ENCODE results near the gene PCNX2. TPM values are rescaled to one million over a fixed set of nuclear protein-coding genes. Genes with fewer than 3 reads are reported as not detected.

The PCNX2 gene
- total and polyA plus RNA-seq, 2 donors (not counting 1 experiment from before 2014, with no cell fraction given): 17.6 to 34.7 TPM

DNA sequence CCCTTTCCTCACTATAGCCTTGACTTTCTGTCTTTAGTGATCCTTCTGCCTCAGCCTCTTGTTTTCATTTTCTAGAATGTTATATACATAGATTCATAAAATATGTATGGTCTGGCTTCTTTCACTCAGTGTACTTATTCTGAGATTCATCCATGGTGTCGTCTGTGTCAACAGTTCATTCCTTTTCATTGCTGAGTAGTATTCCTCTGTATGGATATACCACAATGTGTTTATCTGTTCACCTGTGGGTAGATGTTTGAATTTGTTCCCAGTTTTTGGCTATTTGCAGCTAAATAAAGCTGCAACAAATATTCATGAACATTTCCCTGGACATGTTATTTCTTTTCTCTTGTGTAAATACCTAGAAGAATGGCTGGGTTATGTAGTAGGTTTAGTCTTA lies 131.8 kb downstream of the PCNX2 start:
- H4K20me1 ChIP-seq (ENCODE audit: control insufficient read depth, insufficient read depth, low read length, poor library complexity, severe bottlenecking): no peaks in the 10 kb centered on the region
- ATAC-seq (ENCODE audit: low read depth): no peak
- ChIA-PET CTCF (no interaction called here), POLR2A (no interaction called here)
- no peak overlapping the region for H3K27ac ChIP-seq (ENCODE audit: low read length in 2 of 2)
- H3K36me3 ChIP-seq (replicated peaks in 1 of 2; ENCODE audit: control extremely low read depth in 1 of 2, control insufficient read depth in 1 of 2, extremely low read depth in 1 of 2, insufficient read depth in 2 of 2, low read length in 1 of 2): no peaks in the 10 kb centered on the region
- Mint-ChIP-seq H3K27ac (no peak overlapping the region), H3K9me3 (ENCODE audit: insufficient read depth) (peaks cover 5% of the 10 kb centered on the region), H3K4me3 (no peak overlapping the region), H3K27me3 (no peaks in the 10 kb centered on the region), H3K4me1 (no peaks in the 10 kb centered on the region)
- no peak overlapping the region for H3K9ac ChIP-seq (ENCODE audit: low read length)
- peaks cover 0 to 8% (median 0%) of the 10 kb centered on the region in 3 donors for H3K9me3 ChIP-seq (ENCODE audit: control extremely low read depth in 1 of 3, control insufficient read depth in 2 of 3, insufficient read depth in 1 of 3, low read length in 2 of 3)
- no peaks in the 10 kb centered on the region for H3K79me2 ChIP-seq (ENCODE audit: control insufficient read depth, insufficient read depth, low read length)
- no CpG with 5 or more reads among the region's 1 CpG for WGBS (ENCODE audit: insufficient coverage)
- no peak overlapping the region for H2AFZ ChIP-seq (ENCODE audit: insufficient read depth, low read depth, low read length, poor library complexity, severe bottlenecking)
- no peak overlapping the region for H3K4me2 ChIP-seq (replicated peaks; ENCODE audit: low read depth, low read length, poor library complexity, severe bottlenecking)
- no peaks in the 10 kb centered on the region for H3K4me1 ChIP-seq (ENCODE audit: control insufficient read depth in 2 of 2, insufficient read depth in 2 of 2, low read length in 2 of 2)
- no peaks in the 10 kb centered on the region for H3K27me3 ChIP-seq (replicated peaks in 1 of 4; ENCODE audit: control extremely low read depth in 1 of 4, control insufficient read depth in 3 of 4, insufficient read depth in 4 of 4, low read length in 3 of 4)
- no peak for DNase-seq
- intact Hi-C loops (cut with micrococcal nuclease): no loop called here
- TF ChIP-seq, protein P1, sequence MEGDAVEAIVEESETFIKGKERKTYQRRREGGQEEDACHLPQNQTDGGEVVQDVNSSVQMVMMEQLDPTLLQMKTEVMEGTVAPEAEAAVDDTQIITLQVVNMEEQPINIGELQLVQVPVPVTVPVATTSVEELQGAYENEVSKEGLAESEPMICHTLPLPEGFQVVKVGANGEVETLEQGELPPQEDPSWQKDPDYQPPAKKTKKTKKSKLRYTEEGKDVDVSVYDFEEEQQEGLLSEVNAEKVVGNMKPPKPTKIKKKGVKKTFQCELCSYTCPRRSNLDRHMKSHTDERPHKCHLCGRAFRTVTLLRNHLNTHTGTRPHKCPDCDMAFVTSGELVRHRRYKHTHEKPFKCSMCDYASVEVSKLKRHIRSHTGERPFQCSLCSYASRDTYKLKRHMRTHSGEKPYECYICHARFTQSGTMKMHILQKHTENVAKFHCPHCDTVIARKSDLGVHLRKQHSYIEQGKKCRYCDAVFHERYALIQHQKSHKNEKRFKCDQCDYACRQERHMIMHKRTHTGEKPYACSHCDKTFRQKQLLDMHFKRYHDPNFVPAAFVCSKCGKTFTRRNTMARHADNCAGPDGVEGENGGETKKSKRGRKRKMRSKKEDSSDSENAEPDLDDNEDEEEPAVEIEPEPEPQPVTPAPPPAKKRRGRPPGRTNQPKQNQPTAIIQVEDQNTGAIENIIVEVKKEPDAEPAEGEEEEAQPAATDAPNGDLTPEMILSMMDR (IDR thresholded peaks at IDR 0.05): no peak
- TF ChIP-seq EZH2 (IDR thresholded peaks at IDR 0.05; ENCODE audit: borderline replicate concordance, insufficient read depth, low read depth, low read length, poor library complexity, severe bottlenecking): no peak
- H3K4me3 ChIP-seq (ENCODE audit: control extremely low read depth in 1 of 5, extremely low read depth in 1 of 5, insufficient read depth in 1 of 5, low read depth in 2 of 5, low read length in 4 of 5): no peak overlapping the region

DNA sequence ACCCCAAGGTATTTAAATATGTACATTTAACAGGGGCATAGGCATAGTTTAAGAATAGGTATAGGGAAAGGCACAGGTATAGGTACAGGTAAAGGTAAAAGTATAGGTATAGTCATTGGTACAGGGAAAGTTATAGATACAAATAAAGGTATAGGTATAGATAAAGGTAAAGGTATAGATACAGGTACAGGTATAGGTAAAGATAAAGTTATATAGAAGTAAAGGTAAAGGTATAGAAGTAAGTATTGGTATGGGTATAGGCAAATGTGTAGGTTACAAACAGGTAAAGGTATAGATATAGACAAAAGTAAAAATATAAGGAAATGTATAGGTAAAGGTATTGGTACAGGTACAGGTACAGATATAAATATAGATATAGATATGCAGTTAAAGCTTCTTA lies 137.2 kb downstream of the PCNX2 start:
- CTCF ChIA-PET: no interaction called here
- no peak overlapping the region for H3K4me2 ChIP-seq (replicated peaks; ENCODE audit: low read depth, low read length, poor library complexity, severe bottlenecking)
- TF ChIP-seq, protein P1 (IDR thresholded peaks at IDR 0.05): no peak
- TF ChIP-seq EZH2 (IDR thresholded peaks at IDR 0.05; ENCODE audit: borderline replicate concordance, insufficient read depth, low read depth, low read length, poor library complexity, severe bottlenecking): no peak

More for the DNA sequence above, 137.2 kb downstream of the PCNX2 start:
- Histone ChIP-seq H3K79me2 (ENCODE audit: control insufficient read depth, insufficient read depth, low read length) (no peaks in the 10 kb centered on the region), H2AFZ (ENCODE audit: insufficient read depth, low read depth, low read length, poor library complexity, severe bottlenecking) (no peak overlapping the region), H3K27ac (ENCODE audit: low read length in 2 of 2) (no peak overlapping the region), H3K9ac (ENCODE audit: low read length) (no peak overlapping the region), H3K4me1 (ENCODE audit: control insufficient read depth in 2 of 2, insufficient read depth in 2 of 2, low read length in 2 of 2) (no peaks in the 10 kb centered on the region), H4K20me1 (ENCODE audit: control insufficient read depth, insufficient read depth, low read length, poor library complexity, severe bottlenecking) (no peaks in the 10 kb centered on the region), H3K4me3 (ENCODE audit: control extremely low read depth in 1 of 5, extremely low read depth in 1 of 5, insufficient read depth in 1 of 5, low read depth in 2 of 5, low read length in 4 of 5) (no peak overlapping the region), H3K9me3 (ENCODE audit: control extremely low read depth in 1 of 3, control insufficient read depth in 2 of 3, insufficient read depth in 1 of 3, low read length in 2 of 3) (no peaks in the 10 kb centered on the region), H3K27me3 (replicated peaks in 1 of 4; ENCODE audit: control extremely low read depth in 1 of 4, control insufficient read depth in 3 of 4, insufficient read depth in 4 of 4, low read length in 3 of 4) (no peaks in the 10 kb centered on the region), H3K36me3 (replicated peaks in 1 of 2; ENCODE audit: control extremely low read depth in 1 of 2, control insufficient read depth in 1 of 2, extremely low read depth in 1 of 2, insufficient read depth in 2 of 2, low read length in 1 of 2) (no peaks in the 10 kb centered on the region)
- no peak for ATAC-seq (ENCODE audit: low read depth)
- no peak overlapping the region for H3K4me3 Mint-ChIP-seq
- H3K4me1 Mint-ChIP-seq: no peaks in the 10 kb centered on the region
- intact Hi-C loops (cut with micrococcal nuclease): no loop called here
- no peak for DNase-seq
- H3K27ac Mint-ChIP-seq: no peak overlapping the region
- POLR2A ChIA-PET: no interaction called here
- H3K27me3 Mint-ChIP-seq: no peaks in the 10 kb centered on the region
- H3K9me3 Mint-ChIP-seq (ENCODE audit: insufficient read depth): no peaks in the 10 kb centered on the region

Data from B cell (primary cell).